HG02884 (cell line): ENCODE data around the gene SLC12A9.

Source experiments
- ATAC-seq: cut with Tn5 transposase; IDR thresholded peaks from one replicate; pipeline ENCODE4 v1.9.1; 2021; ENCODE audit warnings: mild to moderate bottlenecking, moderate library complexity; ENCODE audit not compliant: unreplicated experiment

The SLC12A9 gene

GRCh38 chr7:100882201-100882600, 29.7 kb downstream of the SLC12A9 start:
- no peak for ATAC-seq

DNA sequence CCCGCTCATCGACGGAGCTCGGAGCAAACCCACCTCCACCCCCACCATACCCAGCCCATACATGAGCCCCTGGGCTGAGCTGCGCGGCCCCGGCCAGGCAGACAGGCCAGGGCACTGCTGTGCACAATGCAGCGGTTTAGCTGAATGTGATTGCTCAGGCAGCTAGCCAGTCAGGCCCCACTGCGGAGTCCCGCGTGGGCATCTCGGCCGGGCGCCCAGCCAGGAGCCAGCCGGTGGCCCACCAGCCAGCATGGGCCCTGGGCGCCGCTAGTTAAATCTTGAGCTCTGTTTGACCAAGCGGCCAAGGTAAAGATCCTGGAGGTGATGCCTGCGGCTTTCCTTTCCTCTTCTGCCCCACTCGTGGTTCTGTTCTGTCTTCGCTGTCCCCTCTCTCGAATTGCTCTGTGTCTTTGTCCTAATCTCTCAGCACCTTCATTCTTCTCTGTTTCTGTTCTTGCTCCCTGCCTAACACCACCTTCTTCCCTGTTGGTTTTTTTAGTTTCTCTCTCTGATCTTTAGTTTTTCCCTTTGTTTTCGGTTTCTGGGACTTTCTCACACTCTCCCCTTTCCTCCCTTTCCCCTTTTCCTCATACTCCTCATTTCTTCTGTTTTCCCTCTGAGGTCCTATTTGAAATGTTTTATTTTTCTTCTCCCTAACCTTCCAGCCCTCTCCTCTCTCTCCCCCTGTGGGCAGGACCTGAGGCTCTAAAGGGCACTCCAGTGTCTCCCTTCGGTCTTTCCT, 30.4 kb downstream of the SLC12A9 start:
- ATAC-seq = no peak

- no peak for ATAC-seq
Measured at GRCh38 chr7:100884736-100885439, 32.4 kb downstream of the SLC12A9 start.

GRCh38 chr7:100885440-100886141, 33.1 kb downstream of the SLC12A9 start:
- no peak for ATAC-seq

DNA sequence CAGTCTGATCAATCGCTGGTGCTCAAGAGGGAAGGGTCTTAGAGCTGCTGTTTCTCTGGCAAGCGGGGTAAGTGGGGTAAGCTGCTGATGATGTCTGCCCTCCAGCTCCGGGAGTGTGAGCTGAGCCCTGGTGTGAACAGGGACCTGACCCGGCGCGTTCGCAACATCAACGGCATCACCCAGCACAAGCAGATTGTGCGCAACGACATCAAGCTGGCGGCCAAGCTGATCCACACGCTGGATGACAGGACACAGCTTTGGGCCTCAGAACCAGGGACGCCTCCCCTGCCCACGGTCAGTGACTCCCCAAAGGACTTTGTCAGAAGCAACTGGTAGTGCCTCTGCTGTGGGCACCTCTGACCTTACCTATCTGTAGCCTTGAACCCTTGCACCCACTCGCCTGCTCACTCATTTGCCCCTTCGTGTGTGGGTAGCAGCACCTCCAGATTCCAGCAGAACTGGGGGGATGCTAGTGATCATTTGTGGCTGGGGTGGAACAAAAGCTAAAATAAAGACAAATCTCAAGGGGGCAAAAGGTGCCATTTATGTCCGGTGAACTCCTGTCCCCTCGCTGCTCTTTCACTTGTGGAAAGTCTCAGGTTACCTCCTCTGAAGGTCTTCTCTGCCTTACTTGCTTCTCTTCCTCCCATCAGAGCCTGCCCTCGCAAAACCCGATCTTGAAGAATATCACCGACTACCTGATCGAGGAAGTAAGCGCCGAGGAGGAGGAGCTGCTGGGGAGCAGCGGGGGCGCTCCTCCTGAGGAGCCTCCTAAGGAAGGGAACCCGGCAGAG, 33.8 kb downstream of the SLC12A9 start:
- ATAC-seq = no peak

DNA sequence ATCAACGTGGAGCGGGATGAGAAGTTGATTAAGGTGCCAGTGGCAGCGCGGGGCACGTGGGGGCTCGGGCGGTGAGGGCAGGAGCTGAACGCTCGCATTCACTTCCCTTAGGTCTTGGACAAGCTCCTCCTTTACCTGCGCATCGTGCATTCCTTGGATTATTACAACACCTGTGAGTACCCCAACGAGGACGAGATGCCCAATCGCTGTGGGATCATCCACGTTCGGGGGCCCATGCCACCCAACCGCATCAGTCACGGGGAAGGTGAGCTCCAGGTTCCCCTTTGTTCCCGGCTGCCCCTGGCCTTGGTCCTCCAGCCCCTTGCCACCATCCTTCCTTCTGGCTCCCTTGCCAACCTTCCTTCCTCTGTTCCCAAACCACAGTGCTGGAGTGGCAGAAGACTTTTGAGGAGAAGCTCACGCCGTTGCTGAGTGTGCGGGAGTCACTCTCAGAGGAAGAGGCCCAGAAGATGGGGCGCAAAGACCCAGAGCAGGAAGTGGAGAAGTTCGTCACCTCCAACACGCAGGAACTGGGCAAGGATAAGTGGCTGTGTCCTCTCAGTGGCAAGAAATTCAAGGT, 34.5 kb downstream of the SLC12A9 start:
- ATAC-seq = no peak

- no peak for ATAC-seq
Measured at GRCh38 chr7:100887516-100888290, 35.2 kb downstream of the SLC12A9 start.

DNA sequence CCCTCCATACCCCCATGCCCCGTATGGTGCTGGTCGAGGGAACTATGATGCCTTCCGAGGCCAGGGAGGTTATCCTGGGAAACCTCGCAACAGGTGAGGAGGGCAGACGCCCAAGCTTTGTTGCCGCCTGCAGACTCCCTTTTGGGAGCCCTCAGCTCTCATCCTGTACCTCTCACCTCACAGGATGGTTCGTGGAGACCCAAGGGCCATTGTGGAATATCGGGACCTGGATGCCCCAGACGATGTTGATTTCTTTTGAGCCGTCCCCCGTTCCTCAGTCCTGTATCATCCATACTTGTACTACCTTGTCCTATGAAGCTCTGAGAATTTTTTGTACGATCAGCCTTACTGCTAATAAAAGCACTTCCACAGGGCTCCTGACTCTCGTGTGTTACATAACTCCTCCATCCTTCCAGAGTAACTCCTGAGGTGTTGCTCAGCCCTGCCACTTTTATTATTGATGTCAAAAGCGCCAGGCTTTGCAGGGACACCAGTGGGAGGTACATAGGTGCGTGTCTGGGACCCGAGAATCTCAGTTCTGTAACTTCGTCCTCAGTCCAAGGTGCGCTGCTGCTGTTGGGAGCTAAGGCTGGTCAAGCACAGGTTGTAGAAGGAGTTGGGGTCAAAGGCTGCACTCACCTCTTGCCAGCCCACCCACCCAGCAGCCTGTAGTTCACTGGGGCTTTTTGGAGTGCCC, 35.9 kb downstream of the SLC12A9 start:
- ATAC-seq = no peak

GRCh38 chr7:100888988-100889750, 36.7 kb downstream of the SLC12A9 start, which contains the start of gene UFSP1:
Gene UFSP1, minus strand, starts transcription at chr7:100889715. Its CDS starts 444 bp downstream, at chr7:100889271.
- peak; percentile 18 for ATAC-seq

DNA sequence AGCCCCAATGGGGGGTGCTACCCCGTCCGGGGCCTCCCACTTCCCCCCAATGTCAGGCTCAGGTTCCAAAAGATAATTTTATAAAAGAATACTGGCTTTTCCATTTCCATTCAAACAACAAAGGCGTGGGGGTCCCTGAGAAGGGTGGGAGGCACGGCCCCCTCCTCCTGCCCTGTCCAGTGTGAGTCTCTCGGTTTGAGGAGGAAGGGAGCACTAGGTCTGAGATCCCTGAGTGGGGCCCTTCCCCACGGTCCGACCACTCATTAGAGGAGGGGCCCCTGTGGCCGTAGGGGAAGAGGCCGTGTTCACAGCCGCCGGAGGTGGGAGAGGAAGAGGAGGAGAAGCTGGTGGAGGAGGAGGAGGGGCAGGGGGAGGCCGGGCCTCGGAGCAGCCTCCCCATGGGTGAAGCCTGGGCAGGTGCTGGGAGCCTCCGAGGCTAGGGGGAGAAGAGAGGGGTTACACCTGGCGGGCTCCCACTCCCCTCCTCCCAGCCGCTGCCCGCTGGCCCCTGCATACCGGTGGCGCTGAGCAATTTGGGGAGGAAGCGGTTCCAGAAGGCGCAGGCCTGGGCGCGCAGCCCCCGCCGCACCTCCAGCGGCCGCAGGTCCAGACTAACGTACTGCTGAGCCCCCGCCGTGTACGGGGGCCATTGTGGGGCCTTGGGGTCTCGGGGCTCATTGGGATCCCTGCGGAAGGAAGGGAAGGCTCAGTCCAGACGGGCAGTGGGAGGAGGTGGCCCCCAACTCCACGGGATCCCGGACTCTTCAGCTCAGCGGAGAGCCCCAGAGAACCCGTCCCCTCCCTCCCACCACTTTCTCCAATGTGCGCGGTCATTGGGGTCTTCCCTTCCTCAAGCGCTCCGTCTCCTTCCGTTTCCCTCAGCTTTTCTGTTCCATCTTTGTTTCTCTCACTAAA, 38.4 kb downstream of the SLC12A9 start:
- ATAC-seq = no peak

- no peak for ATAC-seq
Measured at GRCh38 chr7:100891568-100892247, 39.2 kb downstream of the SLC12A9 start.

DNA sequence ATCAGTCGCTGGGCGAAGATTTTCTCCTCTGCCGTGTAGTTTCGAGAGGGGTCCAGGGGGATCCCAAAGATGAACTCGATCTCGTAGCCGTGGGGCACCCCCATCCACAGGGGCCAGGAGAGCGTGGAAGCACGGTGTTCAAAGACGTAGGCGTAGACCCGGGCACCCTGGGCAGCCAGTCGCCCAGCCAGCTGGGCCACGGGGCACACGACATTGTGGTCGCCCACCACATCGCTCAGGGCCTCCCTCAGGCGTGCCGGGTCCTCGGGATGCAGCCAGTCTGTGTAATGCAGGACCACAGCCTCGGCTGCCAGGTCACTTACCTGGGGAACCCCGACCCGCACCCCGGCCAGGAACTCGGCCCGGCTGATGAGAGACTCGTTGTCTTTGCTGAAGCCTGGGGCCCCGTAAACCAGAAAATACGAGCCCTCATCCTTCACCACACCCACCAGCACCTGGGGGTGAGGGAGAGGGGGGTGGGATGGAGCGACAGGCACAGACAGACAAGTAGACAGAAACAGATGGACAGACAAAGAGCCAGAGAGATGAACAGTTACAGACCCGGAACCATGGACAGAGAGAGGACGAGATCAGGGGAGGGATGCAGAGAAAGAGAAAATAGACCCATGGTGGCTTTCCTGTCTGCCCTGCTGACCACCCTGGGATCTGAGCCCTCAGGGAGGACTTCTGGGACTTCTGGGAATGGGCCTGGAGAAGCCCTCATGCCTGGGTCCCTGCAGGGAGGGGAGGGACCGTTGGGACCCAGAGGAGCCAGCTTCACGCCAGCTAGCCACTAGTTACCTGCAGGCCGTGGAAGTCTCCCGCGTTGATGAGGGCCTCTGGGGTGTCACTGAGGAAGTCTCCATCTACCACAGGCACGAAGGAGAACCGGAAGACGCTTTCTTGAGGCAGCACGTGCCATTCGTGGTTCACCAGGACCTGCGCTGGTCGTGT, 40.1 kb downstream of the SLC12A9 start:
- ATAC-seq = no peak

DNA sequence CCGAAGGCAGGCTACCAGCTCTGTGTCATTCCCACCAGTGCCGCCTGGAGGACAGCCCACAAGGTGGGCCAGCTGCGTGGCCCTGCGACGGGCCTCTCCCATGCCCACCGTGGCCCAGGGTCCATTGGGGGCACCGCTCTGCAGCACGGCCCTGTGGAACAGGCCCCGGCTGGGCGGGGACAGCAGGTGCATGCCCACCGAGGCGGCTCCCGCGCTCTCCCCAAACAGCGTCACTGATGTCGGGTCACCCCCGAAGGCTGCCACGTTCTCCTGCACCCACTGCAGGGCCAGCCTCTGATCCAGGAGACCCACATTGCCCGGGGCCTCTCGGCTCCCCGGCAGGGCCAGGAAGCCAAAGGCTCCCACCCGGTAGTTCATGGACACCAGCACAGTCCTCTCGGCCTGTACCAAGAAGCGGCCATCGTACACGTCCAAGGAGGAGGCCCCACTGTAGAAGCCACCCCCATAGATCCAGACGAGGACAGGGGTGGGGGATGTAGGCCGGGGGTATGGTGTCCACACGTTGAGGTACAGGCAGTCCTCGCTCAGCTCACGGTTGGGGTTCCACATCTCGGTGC, 40.9 kb downstream of the SLC12A9 start:
- no peak for ATAC-seq

DNA sequence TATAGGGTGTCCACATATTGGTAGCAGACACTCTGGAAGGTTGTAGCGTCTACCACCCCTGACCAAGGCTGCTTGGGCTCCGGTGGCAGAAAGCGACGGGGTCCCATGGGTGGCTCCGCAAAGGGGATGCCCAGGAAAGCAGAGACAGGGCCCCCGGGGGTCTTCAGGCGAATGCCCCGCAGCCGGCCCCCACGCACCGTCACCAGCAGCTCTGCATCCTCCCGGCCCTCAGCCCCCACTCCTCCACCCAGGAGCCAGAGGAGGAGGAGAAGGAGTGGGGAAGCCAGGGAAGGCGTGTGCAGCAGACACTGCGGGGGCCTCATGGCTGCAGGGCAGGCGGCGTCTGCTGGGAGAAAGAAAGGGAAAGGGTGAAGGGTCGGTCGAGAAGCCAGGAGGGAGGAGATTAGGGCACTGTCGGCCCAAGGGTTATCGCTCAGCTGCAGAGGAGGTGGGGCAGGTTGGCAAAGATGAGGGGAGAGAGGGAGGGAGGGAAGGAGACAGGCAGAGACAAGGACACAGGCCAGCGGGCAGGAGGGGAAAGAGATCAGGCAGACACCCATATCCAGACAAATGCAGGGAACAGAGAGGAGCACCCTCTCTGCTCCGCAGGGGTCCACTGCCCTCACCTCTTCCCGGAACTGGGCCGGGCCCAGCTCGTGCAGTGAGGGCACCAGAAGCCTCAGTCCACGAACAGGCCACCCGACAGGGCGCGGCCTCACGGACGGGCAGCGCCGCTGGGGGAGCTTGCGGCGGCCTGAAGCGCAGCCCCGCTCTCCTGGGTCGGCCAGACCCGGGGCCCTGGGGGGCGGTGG, 41.6 kb downstream of the SLC12A9 start:
- no peak for ATAC-seq
